A673 (cell line): ENCODE data around the gene MAP3K6.

Source experiments
- EZH2 ChIP-seq: fragments of 200-600 bp; sonication (generic); IDR thresholded peaks from 2 replicates; pipeline ENCODE4 v1.6.1; 2017; ENCODE audit warnings: borderline replicate concordance, low read depth, mild to moderate bottlenecking, mixed read lengths, antibody characterized with exemption, low read length; ENCODE audit not compliant: poor library complexity, severe bottlenecking
- TF ChIP-seq, protein P1 (sequence below): fragments of 300-800, 200-600 bp; sonication (generic); conservative IDR thresholded peaks from 2 replicates; pipeline ENCODE4 v1.5.1; 2017; ENCODE audit warnings: low read depth, mild to moderate bottlenecking, antibody characterized with exemption, low read length, moderate library complexity, mixed read lengths

DNA sequence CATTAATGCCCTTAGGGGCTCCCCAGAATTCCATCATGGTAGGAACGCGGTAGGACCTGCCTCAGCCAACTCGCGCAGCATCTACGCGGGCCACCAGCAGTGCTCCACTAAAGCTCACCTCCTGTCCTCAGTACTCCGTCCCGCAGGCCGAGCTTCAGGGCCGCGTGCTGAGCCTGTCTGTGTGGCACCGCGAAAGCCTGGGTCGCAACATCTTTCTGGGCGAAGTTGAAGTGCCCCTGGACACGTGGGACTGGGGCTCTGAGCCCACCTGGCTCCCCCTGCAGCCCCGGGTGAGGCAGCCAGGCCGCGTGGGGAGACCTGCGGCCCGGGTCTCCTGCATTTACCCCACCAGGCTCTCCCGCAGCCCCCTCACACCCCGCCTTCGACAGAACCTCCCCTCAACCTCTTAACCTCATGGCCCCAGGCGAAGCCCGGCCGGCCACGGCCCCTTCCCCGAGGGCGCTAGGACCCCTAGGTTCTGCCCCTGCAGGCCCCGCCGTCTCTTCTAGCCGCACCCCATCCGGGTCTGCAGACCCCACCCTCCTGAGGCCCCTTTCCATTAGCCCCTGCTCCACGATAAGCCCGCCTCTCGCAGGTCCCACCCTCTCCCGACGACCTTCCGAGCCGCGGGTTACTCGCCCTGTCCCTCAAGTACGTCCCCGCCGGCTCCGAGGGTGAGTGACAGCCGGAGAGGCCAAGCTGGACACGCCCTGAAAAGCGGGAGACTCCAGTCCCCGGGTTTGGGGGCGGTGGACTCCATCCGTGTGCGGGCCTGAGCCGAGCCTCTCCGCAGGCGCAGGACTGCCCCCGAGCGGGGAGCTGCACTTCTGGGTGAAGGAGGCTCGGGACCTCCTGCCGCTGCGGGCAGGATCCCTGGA is 15.9 kb downstream of the MAP3K6 start:
- TF ChIP-seq, protein P1, sequence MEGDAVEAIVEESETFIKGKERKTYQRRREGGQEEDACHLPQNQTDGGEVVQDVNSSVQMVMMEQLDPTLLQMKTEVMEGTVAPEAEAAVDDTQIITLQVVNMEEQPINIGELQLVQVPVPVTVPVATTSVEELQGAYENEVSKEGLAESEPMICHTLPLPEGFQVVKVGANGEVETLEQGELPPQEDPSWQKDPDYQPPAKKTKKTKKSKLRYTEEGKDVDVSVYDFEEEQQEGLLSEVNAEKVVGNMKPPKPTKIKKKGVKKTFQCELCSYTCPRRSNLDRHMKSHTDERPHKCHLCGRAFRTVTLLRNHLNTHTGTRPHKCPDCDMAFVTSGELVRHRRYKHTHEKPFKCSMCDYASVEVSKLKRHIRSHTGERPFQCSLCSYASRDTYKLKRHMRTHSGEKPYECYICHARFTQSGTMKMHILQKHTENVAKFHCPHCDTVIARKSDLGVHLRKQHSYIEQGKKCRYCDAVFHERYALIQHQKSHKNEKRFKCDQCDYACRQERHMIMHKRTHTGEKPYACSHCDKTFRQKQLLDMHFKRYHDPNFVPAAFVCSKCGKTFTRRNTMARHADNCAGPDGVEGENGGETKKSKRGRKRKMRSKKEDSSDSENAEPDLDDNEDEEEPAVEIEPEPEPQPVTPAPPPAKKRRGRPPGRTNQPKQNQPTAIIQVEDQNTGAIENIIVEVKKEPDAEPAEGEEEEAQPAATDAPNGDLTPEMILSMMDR: no peak
- TF ChIP-seq EZH2: no peak
